GM11168 (cell line): Measurements from ENCODE around the gene PTPRT.
"Not testable (repeated sequence)": the region's sequence is repeated elsewhere in the genome, so short reads cannot be mapped to it uniquely, and the experiment has no call there.

Experiments used
- in situ Hi-C: fragments of 300-500 bp; cut with MboI; formaldehyde crosslinking; loops from one replicate; pipeline ENCODE4 v1.12.0; 2022; ENCODE audit warnings: low sequenced_read_pairs; ENCODE audit not compliant: unreplicated experiment

Gene PTPRT

GRCh38 chr20:43188234-43188653 lies 1.5 kb downstream of the PTPRT start:
- in situ Hi-C loops: no loop called here

GRCh38 chr20:43187476-43188233 lies 2.1 kb downstream of the PTPRT start:
- in situ Hi-C loops: no loop called here

- in situ Hi-C loops: no loop called here
Measured at GRCh38 chr20:43186312-43186711, 3.4 kb downstream of the PTPRT start.

GRCh38 chr20:43185901-43186300 lies 3.8 kb downstream of the PTPRT start:
- in situ Hi-C loops: no loop called here

GRCh38 chr20:43183536-43184070 lies 6.1 kb downstream of the PTPRT start:
- in situ Hi-C loops: no loop called here

GRCh38 chr20:43178080-43178479 lies 11.6 kb downstream of the PTPRT start:
- in situ Hi-C loops: no loop called here

GRCh38 chr20:43176726-43177125 lies 13.0 kb downstream of the PTPRT start:
- in situ Hi-C loops: no loop called here

GRCh38 chr20:43171930-43172329 lies 17.8 kb downstream of the PTPRT start:
- in situ Hi-C loops: no loop called here

- in situ Hi-C loops: no loop called here
Measured at GRCh38 chr20:43170771-43171170, 18.9 kb downstream of the PTPRT start.

GRCh38 chr20:43167615-43168014 lies 22.1 kb downstream of the PTPRT start:
- in situ Hi-C loops: no loop called here

GRCh38 chr20:43167021-43167420 lies 22.7 kb downstream of the PTPRT start:
- in situ Hi-C loops: no loop called here

GRCh38 chr20:43165611-43166010 lies 24.1 kb downstream of the PTPRT start:
- in situ Hi-C loops: no loop called here

GRCh38 chr20:43164736-43165135 lies 25.0 kb downstream of the PTPRT start:
- in situ Hi-C loops: not testable (repeated sequence)

GRCh38 chr20:43161716-43162115 lies 28.0 kb downstream of the PTPRT start:
- in situ Hi-C loops: no loop called here

GRCh38 chr20:43160941-43161340 lies 28.8 kb downstream of the PTPRT start:
- in situ Hi-C loops: no loop called here

GRCh38 chr20:43159994-43160393 lies 29.7 kb downstream of the PTPRT start:
- in situ Hi-C loops: no loop called here

- in situ Hi-C loops: no loop called here
Measured at GRCh38 chr20:43155366-43156100, 34.2 kb downstream of the PTPRT start.

- in situ Hi-C loops: no loop called here
Measured at GRCh38 chr20:43151901-43152300, 37.8 kb downstream of the PTPRT start.

GRCh38 chr20:43151256-43151655 lies 38.5 kb downstream of the PTPRT start:
- in situ Hi-C loops: no loop called here

- in situ Hi-C loops: no loop called here
Measured at GRCh38 chr20:43140726-43141125, 49.0 kb downstream of the PTPRT start.

GRCh38 chr20:43138061-43138770 lies 51.5 kb downstream of the PTPRT start:
- in situ Hi-C loops: no loop called here
